Upper lobe of right lung (tissue), 1 donor: ENCODE results near the gene SLC8A3. TPM values are rescaled to one million over a fixed set of nuclear protein-coding genes. Genes with fewer than 3 reads are reported as not detected.
A peak's percentile ranks its signal among the peaks of the same experiment; 100 is the strongest.

Experiments
- ATAC-seq: fragments of 200-7000 bp; cut with Tn5 transposase; one replicate; pipeline ENCODE4 v1.9.1; 2020; ENCODE audit warnings: mild to moderate bottlenecking, moderate library complexity
- DNase-seq: peaks from one replicate; pipeline ENCODE4 v3.0.0-alpha.2; 2020
- H3K27ac ChIP-seq: fragments of 200-600 bp; one replicate; pipeline ENCODE4 v1.8.0; 2022
- H3K27me3 ChIP-seq: fragments of 200-600 bp; one replicate; pipeline ENCODE4 v1.8.0; 2022; ENCODE audit warnings: mild to moderate bottlenecking
- H3K36me3 ChIP-seq: fragments of 200-600 bp; one replicate; pipeline ENCODE4 v1.8.0; 2022
- H3K4me1 ChIP-seq: fragments of 200-600 bp; one replicate; pipeline ENCODE4 v1.8.0; 2022
- H3K4me3 ChIP-seq: fragments of 200-600 bp; one replicate; pipeline ENCODE4 v1.8.0; 2022; ENCODE audit warnings: mild to moderate bottlenecking
- H3K9me3 ChIP-seq: fragments of 200-600 bp; one replicate; pipeline ENCODE4 v1.8.0; 2022
- CTCF ChIP-seq: fragments of 200-600 bp; IDR thresholded peaks from one replicate; pipeline ENCODE4 v1.8.0; 2022; ENCODE audit warnings: antibody characterized with exemption
- intact Hi-C: fragments of 100-400 bp; cut with DNase I; formaldehyde crosslinking; loops from one replicate; pipeline ENCODE4 v1.11.0; 2022
- total RNA-seq: library from RNA; stranded (reverse); fragmentation: NEBNext Ultra II Directional; extraction: Animal tissue kit (Norgen Biotek cat#: 25700); gene quantifications from one replicate; pipeline ENCODE4 v1.2.1, GENCODE V29; 2021
- donor health status: DM: no; HTN: yes; CAD: no; lungs with severe emphysema.

Gene SLC8A3
- total RNA-seq, 1 donor from 2014 or later, result 1.8 TPM

- no peak for DNase-seq
- Histone ChIP-seq H3K27me3 (peaks cover 47% of the 10 kb centered on the region), H3K4me3 (no peak overlapping the region), H3K4me1 (peaks cover 8% of the 10 kb centered on the region), H3K36me3 (no peaks in the 10 kb centered on the region), H3K9me3 (no peaks in the 10 kb centered on the region), H3K27ac (no peak overlapping the region)
- intact Hi-C loops, result no loop called here
- no peak for ATAC-seq
- no peak for TF ChIP-seq CTCF
Observed at GRCh38 chr14:70192915-70193314, 4.2 kb upstream of the SLC8A3 start.

- Histone ChIP-seq H3K4me3 (no peak overlapping the region), H3K9me3 (no peaks in the 10 kb centered on the region), H3K27me3 (peaks cover 66% of the 10 kb centered on the region), H3K4me1 (peaks cover 11% of the 10 kb centered on the region), H3K27ac (no peak overlapping the region), H3K36me3 (no peaks in the 10 kb centered on the region)
- intact Hi-C loops, result no loop called here
- TF ChIP-seq CTCF, result no peak
- ATAC-seq (no peak), DNase-seq (no peak)
Observed at GRCh38 chr14:70190156-70190555, 1.4 kb upstream of the SLC8A3 start.

- no peak for DNase-seq
- no peak overlapping the region for H3K4me3 ChIP-seq
- no peaks in the 10 kb centered on the region for H3K9me3 ChIP-seq
- TF ChIP-seq CTCF, result no peak
- no peak overlapping the region for H3K27ac ChIP-seq
- peaks cover 71% of the 10 kb centered on the region for H3K27me3 ChIP-seq
- no peak for ATAC-seq
- peaks cover 11% of the 10 kb centered on the region for H3K4me1 ChIP-seq
- intact Hi-C loops, result no loop called here
- no peaks in the 10 kb centered on the region for H3K36me3 ChIP-seq
Observed at GRCh38 chr14:70189456-70190077, 816 bp upstream of the SLC8A3 start.

- intact Hi-C loops, result no loop called here
- ATAC-seq (peak; percentile 11), DNase-seq (no peak)
- Histone ChIP-seq H3K27me3 (peaks cover 79% of the 10 kb centered on the region), H3K36me3 (no peaks in the 10 kb centered on the region), H3K4me3 (peak overlapping the region; percentile 44), H3K4me1 (peaks cover 11% of the 10 kb centered on the region), H3K27ac (no peak overlapping the region), H3K9me3 (no peaks in the 10 kb centered on the region)
- no peak for TF ChIP-seq CTCF
Observed at GRCh38 chr14:70188322-70188658, 461 bp downstream of the SLC8A3 start.

- Histone ChIP-seq H3K27ac (no peak overlapping the region), H3K27me3 (peaks cover 69% of the 10 kb centered on the region), H3K9me3 (no peaks in the 10 kb centered on the region), H3K4me3 (peak overlapping the region; percentile 44), H3K36me3 (no peaks in the 10 kb centered on the region), H3K4me1 (peaks cover 11% of the 10 kb centered on the region)
- ATAC-seq, result peak; percentile 22
- intact Hi-C loops, result no loop called here
- no peak for DNase-seq
- TF ChIP-seq CTCF, result no peak
Observed at GRCh38 chr14:70186900-70187451, 1.8 kb downstream of the SLC8A3 start.
